ENCODE results near the gene PRR23B. TPM values are rescaled to one million over a fixed set of nuclear protein-coding genes. Genes with fewer than 3 reads are reported as not detected.

PRR23B gene
- total RNA-seq, 1 experiment from 2014 or later = not detected

DNA sequence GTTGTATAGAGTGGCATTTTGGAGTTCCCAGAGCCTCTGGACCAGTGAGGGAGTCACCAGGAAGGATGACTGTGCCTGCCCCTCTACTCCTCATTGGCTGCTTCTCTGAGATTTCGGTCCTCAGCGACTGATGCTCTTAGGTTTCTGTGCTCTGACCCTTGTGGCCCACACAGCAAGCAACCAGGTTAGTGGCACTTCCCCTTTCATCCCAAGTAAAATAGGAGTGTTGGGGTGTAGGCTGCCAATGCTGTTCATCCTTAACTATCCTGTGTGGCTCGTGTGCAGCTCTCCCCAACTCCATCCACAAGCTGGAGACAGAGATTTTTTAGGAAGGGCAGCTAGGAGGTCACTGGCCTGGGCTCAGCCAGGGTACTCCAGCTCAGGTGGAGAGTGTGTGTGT is 35.9 kb downstream of the PRR23B start:
- H3K27ac ChIP-seq (ENCODE audit: insufficient read length, low read depth, low read length) = no peak overlapping the region
- H3K9ac ChIP-seq (ENCODE audit: extremely low read depth, insufficient read length, low read length) = no peak overlapping the region
- H3T11ph ChIP-seq (ENCODE audit: low read length) = no peak overlapping the region
- H4K5ac ChIP-seq (ENCODE audit: insufficient read length, low read depth, low read length) = no peak overlapping the region
- H4K91ac ChIP-seq (ENCODE audit: insufficient read length, low read depth, low read length) = no peak overlapping the region
- no peak overlapping the region for H2BK20ac ChIP-seq (ENCODE audit: low read depth, low read length, poor library complexity, severe bottlenecking)
- TF ChIP-seq, protein P1, sequence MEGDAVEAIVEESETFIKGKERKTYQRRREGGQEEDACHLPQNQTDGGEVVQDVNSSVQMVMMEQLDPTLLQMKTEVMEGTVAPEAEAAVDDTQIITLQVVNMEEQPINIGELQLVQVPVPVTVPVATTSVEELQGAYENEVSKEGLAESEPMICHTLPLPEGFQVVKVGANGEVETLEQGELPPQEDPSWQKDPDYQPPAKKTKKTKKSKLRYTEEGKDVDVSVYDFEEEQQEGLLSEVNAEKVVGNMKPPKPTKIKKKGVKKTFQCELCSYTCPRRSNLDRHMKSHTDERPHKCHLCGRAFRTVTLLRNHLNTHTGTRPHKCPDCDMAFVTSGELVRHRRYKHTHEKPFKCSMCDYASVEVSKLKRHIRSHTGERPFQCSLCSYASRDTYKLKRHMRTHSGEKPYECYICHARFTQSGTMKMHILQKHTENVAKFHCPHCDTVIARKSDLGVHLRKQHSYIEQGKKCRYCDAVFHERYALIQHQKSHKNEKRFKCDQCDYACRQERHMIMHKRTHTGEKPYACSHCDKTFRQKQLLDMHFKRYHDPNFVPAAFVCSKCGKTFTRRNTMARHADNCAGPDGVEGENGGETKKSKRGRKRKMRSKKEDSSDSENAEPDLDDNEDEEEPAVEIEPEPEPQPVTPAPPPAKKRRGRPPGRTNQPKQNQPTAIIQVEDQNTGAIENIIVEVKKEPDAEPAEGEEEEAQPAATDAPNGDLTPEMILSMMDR (conservative IDR thresholded peaks at IDR 0.05) = no peak
- Mint-ChIP-seq H3K9me3 (no peaks in the 10 kb centered on the region), H3K36me3 (ENCODE audit: insufficient read depth in 1 of 3, low read depth in 3 of 3) (no peaks in the 10 kb centered on the region), H3K27ac (no peak overlapping the region), H3K4me1 (no peaks in the 10 kb centered on the region), H3K4me3 (no peak overlapping the region), H3K27me3 (ENCODE audit: low read depth) (peaks cover 26% of the 10 kb centered on the region)
- H3K4ac ChIP-seq (ENCODE audit: low read depth, low read length) = no peak overlapping the region
- no peak overlapping the region for H2AK5ac ChIP-seq (ENCODE audit: insufficient read length, low read length)
- no peak overlapping the region for H4K8ac ChIP-seq (replicated peaks; ENCODE audit: insufficient read length, low read depth, low read length)
- no peak overlapping the region for H2AFZ ChIP-seq (ENCODE audit: low read length)
- DNase-seq = no peak
- H3K23ac ChIP-seq (ENCODE audit: insufficient read length, low read depth, low read length) = no peak overlapping the region
- H3K23me2 ChIP-seq (ENCODE audit: insufficient read length, low read depth, low read length, poor library complexity, severe bottlenecking) = no peaks in the 10 kb centered on the region
- H2BK5ac ChIP-seq (ENCODE audit: insufficient read length, low read length) = no peak overlapping the region
- H2BK12ac ChIP-seq (ENCODE audit: insufficient read length, low read depth, low read length) = no peak overlapping the region
- no peak overlapping the region for H3K14ac ChIP-seq (ENCODE audit: insufficient read depth, low read length)
- no peaks in the 10 kb centered on the region for H3K79me1 ChIP-seq (ENCODE audit: insufficient read depth, low read depth, low read length, poor library complexity, severe bottlenecking)
- no peaks in the 10 kb centered on the region for H4K20me1 ChIP-seq (ENCODE audit: control insufficient read depth, insufficient read depth, insufficient read length)
- no peaks in the 10 kb centered on the region for H3K9me3 ChIP-seq (ENCODE audit: control insufficient read depth, low read depth, low read length)
- H3K18ac ChIP-seq (ENCODE audit: insufficient read length, low read depth, low read length) = no peak overlapping the region
- H3K4me1 ChIP-seq (ENCODE audit: insufficient read depth, low read length) = no peaks in the 10 kb centered on the region
- no peaks in the 10 kb centered on the region for H3K79me2 ChIP-seq (ENCODE audit: insufficient read depth, low read length)
- no CpG with 5 or more reads among the region's 3 CpGs for WGBS (ENCODE audit: extremely low coverage, insufficient read length, low lambda C conversion rate)
- no peak overlapping the region for H3K56ac ChIP-seq (ENCODE audit: insufficient read length, low read depth, low read length)
- no peak overlapping the region for H2BK120ac ChIP-seq (ENCODE audit: low read depth, low read length, poor library complexity, severe bottlenecking)
- no peak overlapping the region for H2BK15ac ChIP-seq (ENCODE audit: low read depth, low read length)
- no peaks in the 10 kb centered on the region for H3K27me3 ChIP-seq (ENCODE audit: insufficient read depth, low read length)
- no peak overlapping the region for H3K4me2 ChIP-seq (ENCODE audit: insufficient read depth, insufficient read length, low read length)

Measured in H9 (cell line).